Measurements from ENCODE around the gene TAF5L. TPM values are rescaled to one million over a fixed set of nuclear protein-coding genes. Genes with fewer than 3 reads are reported as not detected.
A peak's percentile ranks its signal among the peaks of the same experiment; 100 is the strongest.
"Not testable (repeated sequence)": the region's sequence is repeated elsewhere in the genome, so short reads cannot be mapped to it uniquely, and the experiment has no call there.

The TAF5L gene
- total RNA-seq, 6 donors from 2014 or later: 11.0 to 25.5 (median 19.6) TPM

DNA sequence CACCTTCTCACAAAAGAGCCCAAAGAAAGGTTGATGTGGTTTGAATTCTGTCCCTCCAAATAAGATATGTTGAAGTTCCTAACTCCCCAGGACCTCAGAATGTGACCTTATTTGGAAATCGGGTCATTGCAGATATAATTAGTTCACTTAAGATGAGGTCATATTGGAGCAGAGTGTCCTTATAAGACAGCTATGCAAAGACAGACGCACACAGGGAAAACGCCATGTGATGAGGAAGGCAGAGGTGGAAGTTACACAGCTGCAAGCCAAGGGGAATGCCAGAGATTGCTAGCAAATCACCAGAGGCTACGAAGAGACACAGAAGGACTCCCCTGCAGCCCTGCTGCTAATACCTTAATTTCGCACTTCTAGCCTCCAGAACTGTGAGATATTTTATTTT is 62.2 kb downstream of the TAF5L start:
- Histone ChIP-seq H3K36me3 (no peaks in the 10 kb centered on the region), H3K27ac (peak overlapping the region in 1 of 4 donors; percentile 23), H3K4me1 (peaks cover 5 to 13% (median 5%) of the 10 kb centered on the region in 4 donors), H3K4me3 (no peak overlapping the region), H3K9me3 (no peaks in the 10 kb centered on the region), H3K27me3 (no peaks in the 10 kb centered on the region)
- 39 to 50% methylated on average over 5 of the region's 5 CpGs for WGBS, 2 donors
- TF ChIP-seq EP300 (IDR thresholded peaks at IDR 0.05) (peak in 1 of 4 donors; percentile 65), CTCF (IDR thresholded peaks at IDR 0.05) (no peak), POLR2A (IDR thresholded peaks at IDR 0.05) (peak in 1 of 4 donors; percentile 25), POLR2AphosphoS5 (IDR thresholded peaks at IDR 0.05) (peak in 1 of 2 donors; percentile 55)
- DNase-seq (peak in 1 of 2 donors; percentile 58), ATAC-seq (ENCODE audit: low FRiP score in 2 of 2) (peak in 1 of 2 donors; percentile 7)

- no peak overlapping the region for H3K4me3 ChIP-seq
- TF ChIP-seq EP300 (IDR thresholded peaks at IDR 0.05) (no peak), POLR2AphosphoS5 (IDR thresholded peaks at IDR 0.05) (no peak), CTCF (IDR thresholded peaks at IDR 0.05) (no peak), POLR2A (IDR thresholded peaks at IDR 0.05) (no peak)
- H3K27me3 ChIP-seq: no peaks in the 10 kb centered on the region
- WGBS, 2 donors: 49 to 51% methylated on average over 7 of the region's 7 CpGs
- DNase-seq (peak in 1 of 2 donors; percentile 36), ATAC-seq (ENCODE audit: low FRiP score in 2 of 2) (no peak)
- no peak overlapping the region for H3K27ac ChIP-seq
- no peaks in the 10 kb centered on the region for H3K9me3 ChIP-seq
- peaks cover 5 to 13% (median 5%) of the 10 kb centered on the region in 4 donors for H3K4me1 ChIP-seq
- no peaks in the 10 kb centered on the region for H3K36me3 ChIP-seq
Measured at GRCh38 chr1:229563241-229563640, 62.7 kb downstream of the TAF5L start.

DNA sequence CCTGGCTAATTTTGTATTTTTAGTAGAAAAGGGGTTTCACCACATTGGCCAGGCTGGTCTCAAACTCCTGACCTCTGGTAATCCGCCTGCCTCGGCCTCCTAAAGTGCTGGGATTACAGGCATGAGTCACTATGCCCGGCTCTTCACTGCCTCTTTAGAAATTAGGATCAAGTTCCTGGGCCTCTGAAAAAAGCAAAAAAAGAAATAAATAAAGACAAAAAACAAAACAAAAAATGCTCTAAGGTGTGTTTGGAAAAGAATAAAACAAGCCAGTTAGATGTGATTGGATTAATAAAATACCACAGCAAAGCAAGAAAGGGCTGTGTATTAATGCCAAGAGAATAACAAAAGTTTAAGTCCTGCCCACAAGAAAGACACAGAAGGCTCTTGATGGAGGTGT is 63.2 kb downstream of the TAF5L start:
- Histone ChIP-seq H3K36me3 (no peaks in the 10 kb centered on the region), H3K27ac (no peak overlapping the region), H3K4me1 (peaks cover 5 to 16% (median 6%) of the 10 kb centered on the region in 4 donors), H3K4me3 (no peak overlapping the region), H3K9me3 (no peaks in the 10 kb centered on the region), H3K27me3 (no peaks in the 10 kb centered on the region)
- WGBS, 2 donors: 68 to 90% methylated on average over 3 of the region's 3 CpGs
- ATAC-seq (ENCODE audit: low FRiP score in 2 of 2): no peak
- TF ChIP-seq POLR2AphosphoS5 (IDR thresholded peaks at IDR 0.05) (no peak), EP300 (IDR thresholded peaks at IDR 0.05) (no peak), CTCF (IDR thresholded peaks at IDR 0.05) (no peak)
- no peak for DNase-seq

- H3K27me3 ChIP-seq: no peaks in the 10 kb centered on the region
- no peaks in the 10 kb centered on the region for H3K36me3 ChIP-seq
- WGBS, 2 donors: 82% methylated on average over 5 of the region's 5 CpGs
- H3K27ac ChIP-seq: no peak overlapping the region
- TF ChIP-seq EP300 (IDR thresholded peaks at IDR 0.05) (no peak), CTCF (IDR thresholded peaks at IDR 0.05) (no peak), POLR2AphosphoS5 (IDR thresholded peaks at IDR 0.05) (no peak), POLR2A (IDR thresholded peaks at IDR 0.05) (no peak)
- H3K9me3 ChIP-seq: no peaks in the 10 kb centered on the region
- H3K4me1 ChIP-seq: peaks cover 19 to 31% (median 20%) of the 10 kb centered on the region in 4 donors
- ATAC-seq (ENCODE audit: low FRiP score in 2 of 2) (no peak), DNase-seq (no peak)
- H3K4me3 ChIP-seq: no peak overlapping the region
Measured at GRCh38 chr1:229561141-229561540, 64.8 kb downstream of the TAF5L start.

DNA sequence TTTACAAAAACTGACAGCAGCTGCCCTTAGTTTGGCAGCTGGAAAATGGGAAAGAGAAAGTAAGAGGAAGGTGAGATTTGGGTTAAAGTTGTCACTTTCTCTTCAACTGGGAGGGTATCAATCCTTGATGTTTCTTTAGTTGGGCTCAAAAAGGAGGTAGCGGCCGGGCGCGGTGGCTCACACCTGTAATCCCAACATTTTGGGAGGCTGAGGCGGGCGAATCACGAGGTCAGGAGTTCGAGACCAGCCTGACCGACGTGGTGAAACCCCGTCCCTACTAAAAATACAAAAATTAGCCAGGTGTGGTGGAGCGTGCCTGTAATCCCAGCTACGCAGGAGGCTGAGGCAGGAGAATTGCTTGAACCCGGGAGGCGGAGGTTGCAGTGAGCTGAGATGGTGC is 65.8 kb downstream of the TAF5L start:
- ATAC-seq (ENCODE audit: low FRiP score in 2 of 2); H3K9me3 ChIP-seq; H3K27ac ChIP-seq; H3K36me3 ChIP-seq; H3K27me3 ChIP-seq: not testable (repeated sequence)
- Histone ChIP-seq H3K4me1 (peaks cover 20 to 40% (median 22%) of the 10 kb centered on the region in 4 donors), H3K4me3 (peak overlapping the region in 1 of 4 donors; percentile 98)
- 86 to 97% methylated on average over 15 of the region's 15 CpGs for WGBS, 2 donors
- peak in 1 of 2 donors; percentile 54 for DNase-seq

DNA sequence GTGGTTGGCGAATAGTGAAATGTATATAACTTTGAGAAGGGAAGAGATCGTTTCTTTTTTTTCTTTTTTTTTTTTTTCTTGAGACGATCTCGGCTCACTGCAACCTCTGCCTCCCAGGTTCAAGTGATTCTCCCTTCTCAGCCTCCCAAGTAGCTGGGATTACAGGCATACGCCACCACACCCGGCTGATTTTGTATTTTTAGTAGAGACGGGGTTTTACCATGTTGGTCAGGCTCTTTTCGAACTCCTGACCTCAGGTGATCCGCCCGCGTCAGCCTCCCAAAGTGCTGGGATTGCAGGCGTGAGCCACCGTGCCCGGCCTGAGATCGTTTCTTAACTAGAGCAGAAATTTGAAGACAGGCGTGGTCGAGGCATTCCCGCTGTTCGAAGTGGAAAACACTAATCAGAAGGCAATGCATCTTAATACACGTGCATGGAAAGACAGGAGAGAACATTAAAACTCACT is 66.6 kb downstream of the TAF5L start:
- H3K27ac ChIP-seq: peak overlapping the region; percentile 84 to 94 (median 85)
- not testable (repeated sequence) for H3K9me3 ChIP-seq; H3K27me3 ChIP-seq; DNase-seq; H3K36me3 ChIP-seq; ATAC-seq (ENCODE audit: low FRiP score in 2 of 2)
- H3K4me3 ChIP-seq: peak overlapping the region in 3 of 4 donors; percentile 97 to 99 (median 98)
- 33 to 53% methylated on average over 20 of the region's 20 CpGs for WGBS, 2 donors
- H3K4me1 ChIP-seq: peaks cover 24 to 46% (median 24%) of the 10 kb centered on the region in 4 donors
